ENCODE results near the gene TAF6. TPM values are rescaled to one million over a fixed set of nuclear protein-coding genes. Genes with fewer than 3 reads are reported as not detected.
A peak's percentile ranks its signal among the peaks of the same experiment; 100 is the strongest.

Gene TAF6
- total and polyA plus RNA-seq, 9 of the 15 experiments (the other 6 are each of a cell fraction or from before 2014, with no cell fraction given) = 0.78 to 78.7 (median 21.3) TPM

- peak overlapping the region; percentile 49 for H2AFZ ChIP-seq (ENCODE audit: low read depth, low read length)
- in situ Hi-C loops (cut with MboI) (no loop called here), intact Hi-C loops (cut with micrococcal nuclease) (no loop called here)
- ATAC-seq (no peak), FAIRE-seq (no peak), DNase-seq (ENCODE audit: extremely low read depth in 1 of 4, low spot score in 3 of 4) (peak in 2 of 4 experiments; percentile 34 to 55)
- H3K27ac ChIP-seq (ENCODE audit: extremely low read depth, low read depth, low read length) = no peak overlapping the region
- no peak overlapping the region for H3K4me3 ChIP-seq
- no peak overlapping the region for H3K4me2 ChIP-seq (ENCODE audit: insufficient read depth, low read length)
- no peaks in the 10 kb centered on the region for H3K27me3 ChIP-seq (ENCODE audit: control insufficient read depth in 2 of 2, insufficient read depth in 2 of 2, low read length in 2 of 2)
- no peaks in the 10 kb centered on the region for H4K20me1 ChIP-seq (replicated peaks; ENCODE audit: control insufficient read depth, insufficient read depth, low read length)
- TF ChIP-seq USF1 (CRISPR knock-in tag; IDR thresholded peaks at IDR 0.05) (peak; percentile 78), RAD51 (IDR thresholded peaks at IDR 0.05; ENCODE audit: borderline replicate concordance, low read depth) (peak; percentile 62), GATAD2A (IDR thresholded peaks at IDR 0.05) (no peak), CTBP1 (IDR thresholded peaks at IDR 0.05; ENCODE audit: borderline replicate concordance) (peak; percentile 54; the same call in 1 of the 2 replicates)
- TF ChIP-seq, protein P1, sequence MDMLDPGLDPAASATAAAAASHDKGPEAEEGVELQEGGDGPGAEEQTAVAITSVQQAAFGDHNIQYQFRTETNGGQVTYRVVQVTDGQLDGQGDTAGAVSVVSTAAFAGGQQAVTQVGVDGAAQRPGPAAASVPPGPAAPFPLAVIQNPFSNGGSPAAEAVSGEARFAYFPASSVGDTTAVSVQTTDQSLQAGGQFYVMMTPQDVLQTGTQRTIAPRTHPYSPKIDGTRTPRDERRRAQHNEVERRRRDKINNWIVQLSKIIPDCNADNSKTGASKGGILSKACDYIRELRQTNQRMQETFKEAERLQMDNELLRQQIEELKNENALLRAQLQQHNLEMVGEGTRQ (CRISPR knock-in tag; IDR thresholded peaks at IDR 0.05) = peak; percentile 78
- no peaks in the 10 kb centered on the region for H3K36me3 ChIP-seq (ENCODE audit: control insufficient read depth, insufficient read depth, low read length)
- BruUV-seq (replicated peaks) = no TSS peak
- H3K9ac ChIP-seq (ENCODE audit: insufficient read depth in 1 of 2, low read depth in 2 of 2, low read length in 2 of 2) = peak overlapping the region in 1 of 2 experiments; percentile 62; a peak in 2 of 4 replicates
- peaks cover 5% of the 10 kb centered on the region for H3K79me2 ChIP-seq (ENCODE audit: control insufficient read depth, insufficient read depth, low read length)
- 18% methylated on average over 6 of the region's 6 CpGs for WGBS (ENCODE audit: insufficient coverage, low coverage, missing lambda C conversion rate)
- peaks cover 33 to 48% of the 10 kb centered on the region in 2 experiments for H3K4me1 ChIP-seq (replicated peaks in 1 of 2; ENCODE audit: control insufficient read depth in 2 of 2, insufficient read depth in 2 of 2, low read length in 2 of 2)
- CTCF ChIA-PET (ENCODE audit: low intra/inter-chr PET ratio) = no interaction called here
- no peaks in the 10 kb centered on the region for H3K9me3 ChIP-seq (replicated peaks; ENCODE audit: control insufficient read depth, insufficient read depth, low read depth, low read length)
- H3K9me1 ChIP-seq (ENCODE audit: control insufficient read depth, insufficient read depth, low read length) = no peaks in the 10 kb centered on the region
- POLR2A ChIA-PET = no interaction called here
Measured at GRCh38 chr7:100163006-100163531, 43.9 kb upstream of the TAF6 start.

Data from K562 (cell line).